Measurements from ENCODE around the gene LOXL4. TPM values are rescaled to one million over a fixed set of nuclear protein-coding genes. Genes with fewer than 3 reads are reported as not detected.

The LOXL4 gene
- total and polyA plus RNA-seq, 2 donors (not counting 1 experiment from before 2014, with no cell fraction given) = 0.12 TPM; not detected in 1

DNA sequence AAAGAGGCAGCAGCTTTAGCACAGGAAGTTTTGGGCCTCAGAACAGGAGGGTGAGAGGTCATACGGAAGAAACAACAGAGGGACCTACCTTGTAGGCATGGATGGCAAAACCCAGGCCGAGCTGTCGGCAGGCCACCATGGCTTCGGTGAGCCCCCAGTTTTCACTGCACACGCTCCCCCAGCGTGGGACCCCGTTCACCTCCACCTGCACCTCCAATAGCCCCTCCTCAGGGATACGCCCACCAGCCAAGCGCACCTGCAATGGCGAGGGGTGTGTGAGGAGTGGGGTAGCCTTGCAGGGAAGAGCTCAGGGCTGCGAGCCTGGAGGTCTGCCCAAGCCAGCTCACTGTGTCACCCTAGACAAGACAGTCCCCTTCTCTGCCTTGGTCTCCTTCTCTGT lies 11.3 kb downstream of the LOXL4 start:
- Histone ChIP-seq H3K4me1 (ENCODE audit: control insufficient read depth in 2 of 2, insufficient read depth in 2 of 2, low read length in 2 of 2) (no peaks in the 10 kb centered on the region), H3K4me2 (replicated peaks; ENCODE audit: low read depth, low read length, poor library complexity, severe bottlenecking) (no peak overlapping the region), H3K9me3 (ENCODE audit: control extremely low read depth in 1 of 3, control insufficient read depth in 2 of 3, insufficient read depth in 1 of 3, low read length in 2 of 3) (no peaks in the 10 kb centered on the region), H3K27me3 (replicated peaks in 1 of 4; ENCODE audit: control extremely low read depth in 1 of 4, control insufficient read depth in 3 of 4, insufficient read depth in 4 of 4, low read length in 3 of 4) (no peaks in the 10 kb centered on the region), H3K27ac (ENCODE audit: low read length in 2 of 2) (no peak overlapping the region), H3K79me2 (ENCODE audit: control insufficient read depth, insufficient read depth, low read length) (no peaks in the 10 kb centered on the region), H3K36me3 (replicated peaks in 1 of 2; ENCODE audit: control extremely low read depth in 1 of 2, control insufficient read depth in 1 of 2, extremely low read depth in 1 of 2, insufficient read depth in 2 of 2, low read length in 1 of 2) (peaks cover 0 to 2% of the 10 kb centered on the region in 2 experiments), H4K20me1 (ENCODE audit: control insufficient read depth, insufficient read depth, low read length, poor library complexity, severe bottlenecking) (no peaks in the 10 kb centered on the region), H2AFZ (ENCODE audit: insufficient read depth, low read depth, low read length, poor library complexity, severe bottlenecking) (no peak overlapping the region), H3K9ac (ENCODE audit: low read length) (no peak overlapping the region), H3K4me3 (ENCODE audit: control extremely low read depth in 1 of 5, extremely low read depth in 1 of 5, insufficient read depth in 1 of 5, low read depth in 2 of 5, low read length in 4 of 5) (no peak overlapping the region)
- WGBS (ENCODE audit: insufficient coverage) = 100% methylated on average over 5 of the region's 11 CpGs
- no peaks in the 10 kb centered on the region for H3K9me3 Mint-ChIP-seq (ENCODE audit: insufficient read depth)
- H3K4me3 Mint-ChIP-seq = no peak overlapping the region
- H3K27me3 Mint-ChIP-seq = no peaks in the 10 kb centered on the region
- intact Hi-C loops (cut with micrococcal nuclease) = no loop called here
- POLR2A ChIA-PET = no interaction called here
- DNase-seq = no peak
- TF ChIP-seq EZH2 (IDR thresholded peaks at IDR 0.05; ENCODE audit: borderline replicate concordance, insufficient read depth, low read depth, low read length, poor library complexity, severe bottlenecking) = no peak
- TF ChIP-seq, protein P1, sequence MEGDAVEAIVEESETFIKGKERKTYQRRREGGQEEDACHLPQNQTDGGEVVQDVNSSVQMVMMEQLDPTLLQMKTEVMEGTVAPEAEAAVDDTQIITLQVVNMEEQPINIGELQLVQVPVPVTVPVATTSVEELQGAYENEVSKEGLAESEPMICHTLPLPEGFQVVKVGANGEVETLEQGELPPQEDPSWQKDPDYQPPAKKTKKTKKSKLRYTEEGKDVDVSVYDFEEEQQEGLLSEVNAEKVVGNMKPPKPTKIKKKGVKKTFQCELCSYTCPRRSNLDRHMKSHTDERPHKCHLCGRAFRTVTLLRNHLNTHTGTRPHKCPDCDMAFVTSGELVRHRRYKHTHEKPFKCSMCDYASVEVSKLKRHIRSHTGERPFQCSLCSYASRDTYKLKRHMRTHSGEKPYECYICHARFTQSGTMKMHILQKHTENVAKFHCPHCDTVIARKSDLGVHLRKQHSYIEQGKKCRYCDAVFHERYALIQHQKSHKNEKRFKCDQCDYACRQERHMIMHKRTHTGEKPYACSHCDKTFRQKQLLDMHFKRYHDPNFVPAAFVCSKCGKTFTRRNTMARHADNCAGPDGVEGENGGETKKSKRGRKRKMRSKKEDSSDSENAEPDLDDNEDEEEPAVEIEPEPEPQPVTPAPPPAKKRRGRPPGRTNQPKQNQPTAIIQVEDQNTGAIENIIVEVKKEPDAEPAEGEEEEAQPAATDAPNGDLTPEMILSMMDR (IDR thresholded peaks at IDR 0.05) = no peak
- H3K27ac Mint-ChIP-seq = no peak overlapping the region
- H3K4me1 Mint-ChIP-seq = no peaks in the 10 kb centered on the region
- no peak for ATAC-seq (ENCODE audit: low read depth)
- CTCF ChIA-PET = no interaction called here

DNA sequence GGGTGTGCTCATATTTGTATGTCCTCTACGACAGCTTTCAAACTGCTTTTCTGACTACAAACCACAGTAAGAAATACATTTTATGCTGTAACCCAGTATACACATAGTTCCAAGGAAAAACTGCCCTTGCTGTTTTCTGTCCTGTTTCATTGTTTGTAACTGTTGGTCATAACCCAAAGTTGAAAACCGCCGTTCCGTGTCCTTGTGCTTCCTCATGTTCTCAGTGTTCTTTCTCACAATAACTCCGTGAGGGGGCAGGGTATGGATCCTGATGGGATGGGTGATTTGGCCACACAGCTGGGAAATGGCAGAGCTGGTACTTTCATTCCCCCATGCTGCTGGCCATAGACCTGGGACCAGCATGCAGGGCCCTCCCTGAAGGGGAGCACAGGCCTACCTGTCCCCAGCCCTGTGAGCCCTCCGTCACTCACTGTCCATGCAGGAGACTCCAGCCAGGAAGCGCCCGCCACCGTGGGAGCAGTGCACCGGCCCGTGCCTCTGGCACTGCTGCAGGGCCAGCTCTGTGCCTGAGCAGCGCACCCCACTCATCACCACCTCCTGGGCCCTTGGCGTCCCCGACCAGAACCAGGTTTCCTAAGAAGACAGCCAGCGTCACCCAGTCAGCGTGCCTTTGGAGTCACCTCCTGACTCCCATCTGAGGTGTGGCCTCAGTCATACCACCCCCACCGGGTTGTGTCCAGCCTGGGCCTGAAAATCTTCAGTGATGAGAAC lies 12.7 kb downstream of the LOXL4 start:
- no peaks in the 10 kb centered on the region for H3K79me2 ChIP-seq (ENCODE audit: control insufficient read depth, insufficient read depth, low read length)
- H4K20me1 ChIP-seq (ENCODE audit: control insufficient read depth, insufficient read depth, low read length, poor library complexity, severe bottlenecking) = no peaks in the 10 kb centered on the region
- H3K4me1 Mint-ChIP-seq = no peaks in the 10 kb centered on the region
- H3K4me3 Mint-ChIP-seq = no peak overlapping the region
- no peak overlapping the region for H3K4me3 ChIP-seq (ENCODE audit: control extremely low read depth in 1 of 5, extremely low read depth in 1 of 5, insufficient read depth in 1 of 5, low read depth in 2 of 5, low read length in 4 of 5)
- no peak for DNase-seq
- ChIA-PET CTCF (no interaction called here), POLR2A (no interaction called here)
- TF ChIP-seq, protein P1 (IDR thresholded peaks at IDR 0.05) = no peak
- TF ChIP-seq EZH2 (IDR thresholded peaks at IDR 0.05; ENCODE audit: borderline replicate concordance, insufficient read depth, low read depth, low read length, poor library complexity, severe bottlenecking) = no peak
- no peaks in the 10 kb centered on the region for H3K27me3 ChIP-seq (replicated peaks in 1 of 4; ENCODE audit: control extremely low read depth in 1 of 4, control insufficient read depth in 3 of 4, insufficient read depth in 4 of 4, low read length in 3 of 4)
- H3K27me3 Mint-ChIP-seq = no peaks in the 10 kb centered on the region
- H3K4me2 ChIP-seq (replicated peaks; ENCODE audit: low read depth, low read length, poor library complexity, severe bottlenecking) = no peak overlapping the region
- H3K9me3 Mint-ChIP-seq (ENCODE audit: insufficient read depth) = no peaks in the 10 kb centered on the region
- H2AFZ ChIP-seq (ENCODE audit: insufficient read depth, low read depth, low read length, poor library complexity, severe bottlenecking) = no peak overlapping the region
- no peaks in the 10 kb centered on the region for H3K9me3 ChIP-seq (ENCODE audit: control extremely low read depth in 1 of 3, control insufficient read depth in 2 of 3, insufficient read depth in 1 of 3, low read length in 2 of 3)
- intact Hi-C loops (cut with micrococcal nuclease) = no loop called here
- H3K27ac ChIP-seq (ENCODE audit: low read length in 2 of 2) = no peak overlapping the region
- 96% methylated on average over 13 of the region's 17 CpGs for WGBS (ENCODE audit: insufficient coverage)
- no peaks in the 10 kb centered on the region for H3K4me1 ChIP-seq (ENCODE audit: control insufficient read depth in 2 of 2, insufficient read depth in 2 of 2, low read length in 2 of 2)
- no peak for ATAC-seq (ENCODE audit: low read depth)
- H3K27ac Mint-ChIP-seq = no peak overlapping the region
- no peak overlapping the region for H3K9ac ChIP-seq (ENCODE audit: low read length)
- peaks cover 0 to 2% of the 10 kb centered on the region in 2 experiments for H3K36me3 ChIP-seq (replicated peaks in 1 of 2; ENCODE audit: control extremely low read depth in 1 of 2, control insufficient read depth in 1 of 2, extremely low read depth in 1 of 2, insufficient read depth in 2 of 2, low read length in 1 of 2)

Measured in B cell (primary cell).